GM23338 (cell line): ENCODE measurements around the gene MYO9A.

ENCODE experiments used
- CREB1 ChIP-seq: fragments of 250-450 bp; sonication (Bioruptor Pico); IDR thresholded peaks from 2 replicates; pipeline ENCODE4 v1.5.0; 2020; ENCODE audit warnings: low read depth, mild to moderate bottlenecking, moderate library complexity
- EZH2 ChIP-seq: fragments of 200-600 bp; sonication (generic); IDR thresholded peaks from one replicate; pipeline ENCODE4 v1.8.0; 2017; ENCODE audit warnings: antibody characterized with exemption, mild to moderate bottlenecking, low read depth; ENCODE audit not compliant: unreplicated experiment
- EZH2phosphoT487 ChIP-seq: fragments of 200-600 bp; sonication (generic); IDR thresholded peaks from one replicate; pipeline ENCODE4 v1.8.1; 2018; ENCODE audit warnings: antibody characterized with exemption; ENCODE audit not compliant: unreplicated experiment
- JUNB ChIP-seq: IDR thresholded peaks from one replicate; pipeline ENCODE4 v1.6.1; 2016; ENCODE audit warnings: antibody characterized with exemption; ENCODE audit not compliant: unreplicated experiment
- POLR2AphosphoS5 ChIP-seq: IDR thresholded peaks from 2 replicates; pipeline ENCODE4 v1.6.1; 2016; ENCODE audit warnings: antibody characterized with exemption, low read depth
- TF ChIP-seq, protein P1 (sequence below): IDR thresholded peaks from one replicate; pipeline ENCODE4 v1.6.1; 2018; ENCODE audit warnings: antibody characterized with exemption; ENCODE audit not compliant: unreplicated experiment
- TF ChIP-seq, protein P2 (sequence below), 2 experiments: fragments of 200-600 bp in 1 of 2; sonication (generic) in 1 of 2; conservative IDR thresholded peaks; 2 replicates each; pipeline versions ENCODE4 v1.5.1 to v1.6.1; 2016 to 2017; ENCODE audit warnings: antibody characterized with exemption in 2 of 2, low read depth in 2 of 2, mild to moderate bottlenecking in 2 of 2, moderate library complexity in 1 of 2
- TF ChIP-seq, protein P3 (sequence below): IDR thresholded peaks from 2 replicates; pipeline ENCODE4 v1.6.1; 2016; ENCODE audit warnings: antibody characterized with exemption

DNA sequence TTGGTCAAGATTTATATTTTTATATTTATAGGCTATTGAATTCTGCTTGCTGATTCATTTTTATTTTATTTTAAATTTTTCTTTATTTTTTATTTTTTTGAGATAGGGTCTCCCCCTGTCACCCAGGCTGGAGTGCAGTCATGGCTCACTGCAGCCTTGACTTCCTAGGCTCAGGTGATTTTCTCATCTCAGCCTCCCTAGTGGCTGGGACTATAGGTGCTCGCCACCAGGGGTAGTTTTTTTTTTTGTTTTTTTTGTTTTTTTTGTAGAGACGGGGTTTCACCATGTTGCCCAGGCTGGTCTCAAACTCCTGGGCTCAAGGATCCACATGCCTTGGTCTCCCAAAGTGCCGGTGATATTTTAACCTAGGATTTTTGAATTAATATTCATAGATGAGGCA, 276.4 kb downstream of the MYO9A start:
- TF ChIP-seq, protein P1, sequence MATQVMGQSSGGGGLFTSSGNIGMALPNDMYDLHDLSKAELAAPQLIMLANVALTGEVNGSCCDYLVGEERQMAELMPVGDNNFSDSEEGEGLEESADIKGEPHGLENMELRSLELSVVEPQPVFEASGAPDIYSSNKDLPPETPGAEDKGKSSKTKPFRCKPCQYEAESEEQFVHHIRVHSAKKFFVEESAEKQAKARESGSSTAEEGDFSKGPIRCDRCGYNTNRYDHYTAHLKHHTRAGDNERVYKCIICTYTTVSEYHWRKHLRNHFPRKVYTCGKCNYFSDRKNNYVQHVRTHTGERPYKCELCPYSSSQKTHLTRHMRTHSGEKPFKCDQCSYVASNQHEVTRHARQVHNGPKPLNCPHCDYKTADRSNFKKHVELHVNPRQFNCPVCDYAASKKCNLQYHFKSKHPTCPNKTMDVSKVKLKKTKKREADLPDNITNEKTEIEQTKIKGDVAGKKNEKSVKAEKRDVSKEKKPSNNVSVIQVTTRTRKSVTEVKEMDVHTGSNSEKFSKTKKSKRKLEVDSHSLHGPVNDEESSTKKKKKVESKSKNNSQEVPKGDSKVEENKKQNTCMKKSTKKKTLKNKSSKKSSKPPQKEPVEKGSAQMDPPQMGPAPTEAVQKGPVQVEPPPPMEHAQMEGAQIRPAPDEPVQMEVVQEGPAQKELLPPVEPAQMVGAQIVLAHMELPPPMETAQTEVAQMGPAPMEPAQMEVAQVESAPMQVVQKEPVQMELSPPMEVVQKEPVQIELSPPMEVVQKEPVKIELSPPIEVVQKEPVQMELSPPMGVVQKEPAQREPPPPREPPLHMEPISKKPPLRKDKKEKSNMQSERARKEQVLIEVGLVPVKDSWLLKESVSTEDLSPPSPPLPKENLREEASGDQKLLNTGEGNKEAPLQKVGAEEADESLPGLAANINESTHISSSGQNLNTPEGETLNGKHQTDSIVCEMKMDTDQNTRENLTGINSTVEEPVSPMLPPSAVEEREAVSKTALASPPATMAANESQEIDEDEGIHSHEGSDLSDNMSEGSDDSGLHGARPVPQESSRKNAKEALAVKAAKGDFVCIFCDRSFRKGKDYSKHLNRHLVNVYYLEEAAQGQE, result no peak
- TF ChIP-seq, protein P2, sequence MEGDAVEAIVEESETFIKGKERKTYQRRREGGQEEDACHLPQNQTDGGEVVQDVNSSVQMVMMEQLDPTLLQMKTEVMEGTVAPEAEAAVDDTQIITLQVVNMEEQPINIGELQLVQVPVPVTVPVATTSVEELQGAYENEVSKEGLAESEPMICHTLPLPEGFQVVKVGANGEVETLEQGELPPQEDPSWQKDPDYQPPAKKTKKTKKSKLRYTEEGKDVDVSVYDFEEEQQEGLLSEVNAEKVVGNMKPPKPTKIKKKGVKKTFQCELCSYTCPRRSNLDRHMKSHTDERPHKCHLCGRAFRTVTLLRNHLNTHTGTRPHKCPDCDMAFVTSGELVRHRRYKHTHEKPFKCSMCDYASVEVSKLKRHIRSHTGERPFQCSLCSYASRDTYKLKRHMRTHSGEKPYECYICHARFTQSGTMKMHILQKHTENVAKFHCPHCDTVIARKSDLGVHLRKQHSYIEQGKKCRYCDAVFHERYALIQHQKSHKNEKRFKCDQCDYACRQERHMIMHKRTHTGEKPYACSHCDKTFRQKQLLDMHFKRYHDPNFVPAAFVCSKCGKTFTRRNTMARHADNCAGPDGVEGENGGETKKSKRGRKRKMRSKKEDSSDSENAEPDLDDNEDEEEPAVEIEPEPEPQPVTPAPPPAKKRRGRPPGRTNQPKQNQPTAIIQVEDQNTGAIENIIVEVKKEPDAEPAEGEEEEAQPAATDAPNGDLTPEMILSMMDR (conservative IDR thresholded peaks at IDR 0.05; ENCODE audit: low read depth in 2 of 2), result peak in 1 of 2 experiments; percentile 28; a peak in 2 of 4 replicates
- TF ChIP-seq EZH2, result no peak
- no peak for TF ChIP-seq JUNB
- no peak for TF ChIP-seq POLR2AphosphoS5
- TF ChIP-seq EZH2phosphoT487, result no peak
- TF ChIP-seq, protein P3, sequence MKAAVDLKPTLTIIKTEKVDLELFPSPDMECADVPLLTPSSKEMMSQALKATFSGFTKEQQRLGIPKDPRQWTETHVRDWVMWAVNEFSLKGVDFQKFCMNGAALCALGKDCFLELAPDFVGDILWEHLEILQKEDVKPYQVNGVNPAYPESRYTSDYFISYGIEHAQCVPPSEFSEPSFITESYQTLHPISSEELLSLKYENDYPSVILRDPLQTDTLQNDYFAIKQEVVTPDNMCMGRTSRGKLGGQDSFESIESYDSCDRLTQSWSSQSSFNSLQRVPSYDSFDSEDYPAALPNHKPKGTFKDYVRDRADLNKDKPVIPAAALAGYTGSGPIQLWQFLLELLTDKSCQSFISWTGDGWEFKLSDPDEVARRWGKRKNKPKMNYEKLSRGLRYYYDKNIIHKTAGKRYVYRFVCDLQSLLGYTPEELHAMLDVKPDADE, result no peak
- TF ChIP-seq CREB1 (CRISPR knock-in tag), result no peak
